HL-60 (cell line): ENCODE results near the gene GPER1.

Source experiments
- CTCF ChIP-seq: IDR thresholded peaks from one replicate; pipeline ENCODE4 v1.5.1; 2011; ENCODE audit warnings: low read length, control low read depth, inconsistent platforms; ENCODE audit not compliant: insufficient read depth
- GABPA ChIP-seq: IDR thresholded peaks from 2 replicates; pipeline ENCODE4 v1.6.1; 2012; ENCODE audit warnings: low read depth
- POLR2AphosphoS5 ChIP-seq: IDR thresholded peaks from 2 replicates; pipeline ENCODE4 v1.6.1; 2012; ENCODE audit warnings: low read depth
- REST ChIP-seq: IDR thresholded peaks from 2 replicates; pipeline ENCODE4 v1.6.1; 2012; ENCODE audit warnings: low read depth; ENCODE audit not compliant: insufficient replicate concordance

GRCh38 chr7:1131471-1132265, 43.8 kb downstream of the GPER1 start:
- TF ChIP-seq CTCF (no peak), REST (no peak), POLR2AphosphoS5 (no peak), GABPA (no peak)
